Measurements from ENCODE around the gene CLEC17A.

The CLEC17A gene

GRCh38 chr19:14559916-14560775 is 22.7 kb upstream of the CLEC17A start:
- DNase-seq (ENCODE audit: low spot score) = no peak

- no peak for DNase-seq (ENCODE audit: low spot score)
These were observed 22.1 kb upstream of the CLEC17A start for GRCh38 chr19:14560776-14561108.

- no peak for DNase-seq (ENCODE audit: low spot score)
These were observed 21.6 kb upstream of the CLEC17A start for GRCh38 chr19:14561249-14561648.

GRCh38 chr19:14561847-14562351 is 21.0 kb upstream of the CLEC17A start:
- DNase-seq (ENCODE audit: low spot score) = no peak

- no peak for DNase-seq (ENCODE audit: low spot score)
These were observed 20.0 kb upstream of the CLEC17A start for GRCh38 chr19:14562660-14563589.

- no peak for DNase-seq (ENCODE audit: low spot score)
These were observed 19.3 kb upstream of the CLEC17A start for GRCh38 chr19:14563590-14563926.

- peak; percentile 87 for DNase-seq (ENCODE audit: low spot score)
These were observed 18.8 kb upstream of the CLEC17A start for GRCh38 chr19:14563989-14564651.

- DNase-seq (ENCODE audit: low spot score) = peak; percentile 34
These were observed 18.1 kb upstream of the CLEC17A start for GRCh38 chr19:14564652-14565297.

GRCh38 chr19:14565298-14565679 is 17.6 kb upstream of the CLEC17A start:
- DNase-seq (ENCODE audit: low spot score) = no peak

GRCh38 chr19:14565765-14566711 is 16.8 kb upstream of the CLEC17A start:
- DNase-seq (ENCODE audit: low spot score) = no peak

GRCh38 chr19:14566712-14567077 is 16.2 kb upstream of the CLEC17A start:
- no peak for DNase-seq (ENCODE audit: low spot score)

- no peak for DNase-seq (ENCODE audit: low spot score)
These were observed 15.8 kb upstream of the CLEC17A start for GRCh38 chr19:14567079-14567478.

GRCh38 chr19:14570864-14571527 is 11.9 kb upstream of the CLEC17A start:
- DNase-seq (ENCODE audit: low spot score) = no peak

- DNase-seq (ENCODE audit: low spot score) = peak; percentile 97
These were observed 11.0 kb upstream of the CLEC17A start, which contains the start of gene NDUFB7 for GRCh38 chr19:14571695-14572490. Gene NDUFB7 (minus strand): TSS chr19:14572066. CDS start chr19:14572000, 66 bp downstream.

- no peak for DNase-seq (ENCODE audit: low spot score)
These were observed 7.4 kb upstream of the CLEC17A start for GRCh38 chr19:14575428-14575980.

- DNase-seq (ENCODE audit: low spot score) = peak; percentile 45
These were observed 6.5 kb upstream of the CLEC17A start for GRCh38 chr19:14576363-14576762.

GRCh38 chr19:14577264-14577663 is 5.6 kb upstream of the CLEC17A start:
- DNase-seq (ENCODE audit: low spot score) = peak; percentile 64

GRCh38 chr19:14577885-14578427 is 4.9 kb upstream of the CLEC17A start:
- DNase-seq (ENCODE audit: low spot score) = peak; percentile 71

All from NAMALWA (cell line).